ENCODE data around the gene RAB4B.

DNA sequence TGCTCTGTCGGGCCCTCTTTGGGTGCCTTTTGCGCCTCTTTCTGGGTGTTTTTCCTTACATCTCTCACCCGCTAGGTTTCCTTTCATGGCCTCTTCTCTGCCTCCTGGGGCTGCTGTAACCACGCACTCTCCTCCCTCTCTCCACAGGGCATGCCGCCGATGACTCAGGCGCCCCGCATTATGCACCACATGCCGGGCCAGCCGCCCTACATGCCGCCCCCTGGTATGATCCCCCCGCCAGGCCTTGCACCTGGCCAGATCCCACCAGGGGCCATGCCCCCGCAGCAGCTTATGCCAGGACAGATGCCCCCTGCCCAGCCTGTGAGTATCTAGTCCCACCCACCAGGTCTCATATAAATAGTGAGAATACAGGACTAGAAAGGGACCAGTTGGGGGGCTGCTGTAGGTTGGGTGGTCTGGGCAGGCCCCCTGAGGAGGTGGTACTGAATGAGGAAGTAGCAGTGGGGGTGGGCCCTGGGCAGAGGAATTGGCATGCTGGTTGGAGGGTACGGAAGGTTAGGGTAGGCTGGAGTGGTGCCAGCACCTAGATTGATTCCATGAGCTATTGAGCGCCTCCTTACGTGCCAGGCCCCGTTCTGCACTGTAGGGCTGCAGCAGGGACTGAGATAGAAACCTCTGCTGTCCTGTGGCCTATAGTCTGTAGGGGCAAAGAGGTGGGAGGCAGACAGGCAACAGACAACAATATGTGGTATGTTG, 15.1 kb upstream of the RAB4B start:
- no peak for TF ChIP-seq EZH2 (IDR thresholded peaks at IDR 0.05; ENCODE audit: borderline replicate concordance, insufficient read depth, low read depth, low read length, poor library complexity, severe bottlenecking)
- TF ChIP-seq, protein P1, sequence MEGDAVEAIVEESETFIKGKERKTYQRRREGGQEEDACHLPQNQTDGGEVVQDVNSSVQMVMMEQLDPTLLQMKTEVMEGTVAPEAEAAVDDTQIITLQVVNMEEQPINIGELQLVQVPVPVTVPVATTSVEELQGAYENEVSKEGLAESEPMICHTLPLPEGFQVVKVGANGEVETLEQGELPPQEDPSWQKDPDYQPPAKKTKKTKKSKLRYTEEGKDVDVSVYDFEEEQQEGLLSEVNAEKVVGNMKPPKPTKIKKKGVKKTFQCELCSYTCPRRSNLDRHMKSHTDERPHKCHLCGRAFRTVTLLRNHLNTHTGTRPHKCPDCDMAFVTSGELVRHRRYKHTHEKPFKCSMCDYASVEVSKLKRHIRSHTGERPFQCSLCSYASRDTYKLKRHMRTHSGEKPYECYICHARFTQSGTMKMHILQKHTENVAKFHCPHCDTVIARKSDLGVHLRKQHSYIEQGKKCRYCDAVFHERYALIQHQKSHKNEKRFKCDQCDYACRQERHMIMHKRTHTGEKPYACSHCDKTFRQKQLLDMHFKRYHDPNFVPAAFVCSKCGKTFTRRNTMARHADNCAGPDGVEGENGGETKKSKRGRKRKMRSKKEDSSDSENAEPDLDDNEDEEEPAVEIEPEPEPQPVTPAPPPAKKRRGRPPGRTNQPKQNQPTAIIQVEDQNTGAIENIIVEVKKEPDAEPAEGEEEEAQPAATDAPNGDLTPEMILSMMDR (IDR thresholded peaks at IDR 0.05) = no peak

Data from B cell (primary cell).